Measurements from ENCODE around the gene RNASEL.

- no peak for TF ChIP-seq CTCF (conservative IDR thresholded peaks at IDR 0.05)
- no peak for TF ChIP-seq ZFX (IDR thresholded peaks at IDR 0.05)
Observed at GRCh38 chr1:182610606-182611194, 21.6 kb upstream of the RNASEL start.

Data from C4-2B (cell line).